Neuron (in vitro differentiated cells): Measurements from ENCODE around the gene LSS.

Experiments used
- H2AFZ ChIP-seq: one replicate; pipeline ENCODE4 v1.6.1; 2013; ENCODE audit warnings: low read depth, mild to moderate bottlenecking, inconsistent platforms, low read length, moderate library complexity
- H3K27me3 ChIP-seq: one replicate; pipeline ENCODE4 v1.6.1; 2013; ENCODE audit warnings: low read length; ENCODE audit not compliant: insufficient read depth
- H3K36me3 ChIP-seq: one replicate; pipeline ENCODE4 v1.6.1; 2013; ENCODE audit warnings: low read length; ENCODE audit not compliant: insufficient read depth
- H3K4me1 ChIP-seq: one replicate; pipeline ENCODE4 v1.6.1; 2013; ENCODE audit warnings: low read length; ENCODE audit not compliant: insufficient read depth
- H3K4me3 ChIP-seq: 2 replicates; pipeline ENCODE4 v1.5.1; 2013; ENCODE audit warnings: mild to moderate bottlenecking, low read length, moderate library complexity
- H3K9me3 ChIP-seq: one replicate; pipeline ENCODE4 v1.6.1; 2013; ENCODE audit warnings: low read length

LSS gene

GRCh38 chr21:46228345-46229051 is at the start of gene LSS:
LSS (minus strand) TSS chr21:46228774; CDS start chr21:46228745, 29 bp downstream.
- peaks cover 24% of the 10 kb centered on the region for H3K36me3 ChIP-seq

GRCh38 chr21:46274797-46275390 is 46.3 kb upstream of the LSS start:
- Histone ChIP-seq H3K4me1 (no peaks in the 10 kb centered on the region), H3K27me3 (no peaks in the 10 kb centered on the region), H3K36me3 (peaks cover 77% of the 10 kb centered on the region), H2AFZ (no peak overlapping the region), H3K4me3 (no peak overlapping the region), H3K9me3 (no peaks in the 10 kb centered on the region)

More at GRCh38 chr21:46228345-46229051, at the start of gene LSS:
- Histone ChIP-seq H3K4me1 (peaks cover 35% of the 10 kb centered on the region), H2AFZ (peak within 1 kb of the TSS; percentile 67), H3K9me3 (no peaks in the 10 kb centered on the region), H3K4me3 (peak within 1 kb of the TSS; percentile 91), H3K27me3 (no peaks in the 10 kb centered on the region)

DNA sequence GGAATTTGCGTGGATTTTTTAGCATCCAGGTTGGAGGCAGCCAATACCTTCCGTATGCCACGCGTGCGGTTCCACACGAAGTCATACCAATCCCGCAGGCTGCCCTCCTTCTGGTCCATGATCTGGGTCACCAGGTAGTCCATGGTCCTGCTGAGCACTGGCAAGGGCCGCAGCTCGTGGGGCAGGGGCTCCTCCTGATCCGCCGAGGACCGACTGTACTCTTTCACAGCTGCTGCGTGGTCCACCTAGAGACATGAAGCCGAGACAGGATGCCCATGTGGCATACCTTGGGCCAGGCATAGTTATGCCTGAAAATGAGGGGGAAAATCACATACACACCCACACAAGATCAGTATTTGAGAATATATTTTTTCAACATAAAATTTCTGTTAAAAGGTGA is 44.8 kb upstream of the LSS start:
- no peak overlapping the region for H3K4me3 ChIP-seq

GRCh38 chr21:46269466-46269865 is 40.9 kb upstream of the LSS start:
- no peak overlapping the region for H2AFZ ChIP-seq
- no peaks in the 10 kb centered on the region for H3K9me3 ChIP-seq
- H3K4me1 ChIP-seq: no peaks in the 10 kb centered on the region
- no peak overlapping the region for H3K4me3 ChIP-seq
- H3K27me3 ChIP-seq: no peaks in the 10 kb centered on the region
- peaks cover 84% of the 10 kb centered on the region for H3K36me3 ChIP-seq

More for the DNA sequence above, 44.8 kb upstream of the LSS start:
- no peaks in the 10 kb centered on the region for H3K27me3 ChIP-seq
- H3K9me3 ChIP-seq: no peaks in the 10 kb centered on the region
- H2AFZ ChIP-seq: no peak overlapping the region
- H3K4me1 ChIP-seq: no peaks in the 10 kb centered on the region
- H3K36me3 ChIP-seq: peaks cover 76% of the 10 kb centered on the region

GRCh38 chr21:46268371-46268770 is 39.8 kb upstream of the LSS start:
- peaks cover 2% of the 10 kb centered on the region for H3K9me3 ChIP-seq
- H2AFZ ChIP-seq: no peak overlapping the region
- H3K36me3 ChIP-seq: peaks cover 86% of the 10 kb centered on the region
- H3K27me3 ChIP-seq: no peaks in the 10 kb centered on the region
- H3K4me1 ChIP-seq: no peaks in the 10 kb centered on the region
- H3K4me3 ChIP-seq: no peak overlapping the region

DNA sequence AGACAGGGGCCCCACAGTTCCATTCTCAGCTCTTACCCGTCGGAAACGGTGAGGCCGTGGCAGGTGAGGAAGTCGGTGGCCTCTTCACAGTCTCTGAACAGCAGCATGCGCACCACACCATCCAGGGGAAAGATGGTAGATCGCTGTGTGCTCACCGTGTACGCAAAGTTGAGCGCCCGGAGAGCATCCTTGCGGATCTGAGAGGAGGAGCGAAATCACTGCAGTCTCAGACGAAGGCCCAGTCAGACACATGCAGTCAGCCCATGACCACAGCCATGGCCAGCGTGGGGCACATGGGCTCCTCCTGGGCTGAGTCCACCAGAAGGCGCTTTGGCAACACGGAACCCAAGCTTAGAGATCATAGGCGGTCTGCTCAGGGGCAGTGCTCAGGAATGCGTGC is 38.4 kb upstream of the LSS start:
- Histone ChIP-seq H3K27me3 (no peaks in the 10 kb centered on the region), H2AFZ (no peak overlapping the region), H3K9me3 (peaks cover 2% of the 10 kb centered on the region), H3K4me1 (no peaks in the 10 kb centered on the region), H3K4me3 (no peak overlapping the region), H3K36me3 (peaks cover 82% of the 10 kb centered on the region)

DNA sequence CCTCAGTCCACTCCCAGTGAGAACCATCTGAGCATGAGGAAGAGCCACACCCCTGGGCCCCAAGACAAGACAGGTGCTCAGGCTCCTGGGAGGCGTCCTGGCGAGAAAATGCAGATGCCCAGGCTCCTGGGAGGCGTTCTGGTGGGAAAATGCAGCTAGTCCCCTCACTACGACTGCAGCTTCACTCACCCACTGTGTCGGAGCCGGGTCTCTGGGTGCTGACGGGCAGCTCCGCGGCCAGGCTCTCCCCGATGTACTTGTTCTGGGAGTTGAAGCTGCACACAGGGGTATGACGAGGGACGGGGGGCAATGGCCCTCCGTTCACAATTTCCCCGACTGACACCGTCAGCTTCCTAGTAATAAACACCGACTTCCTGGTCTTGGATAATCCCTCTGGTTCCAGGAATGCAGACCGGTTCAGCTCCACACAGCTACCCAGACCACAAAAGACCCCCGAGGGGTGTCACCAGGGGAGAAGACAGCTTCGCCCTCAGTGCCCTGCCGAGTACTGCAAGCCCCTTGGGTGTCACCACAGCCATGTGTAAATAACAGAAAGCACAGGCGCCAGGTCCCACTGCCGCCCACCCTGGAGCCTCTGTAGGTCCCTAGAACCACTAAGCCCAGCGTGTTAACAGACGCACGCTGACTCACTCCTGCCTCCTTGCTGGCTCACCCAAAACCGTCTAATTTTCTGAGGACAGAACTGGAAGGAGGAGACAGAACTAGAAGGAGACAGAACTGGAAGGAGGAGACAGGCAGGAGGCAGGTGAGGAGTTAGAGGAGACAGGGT is 37.4 kb upstream of the LSS start:
- H3K36me3 ChIP-seq: peaks cover 86% of the 10 kb centered on the region
- peaks cover 2% of the 10 kb centered on the region for H3K9me3 ChIP-seq
- H3K4me1 ChIP-seq: no peaks in the 10 kb centered on the region
- H2AFZ ChIP-seq: no peak overlapping the region
- H3K27me3 ChIP-seq: no peaks in the 10 kb centered on the region
- no peak overlapping the region for H3K4me3 ChIP-seq

- H3K4me1 ChIP-seq: no peaks in the 10 kb centered on the region
- peaks cover 85% of the 10 kb centered on the region for H3K36me3 ChIP-seq
- no peak overlapping the region for H2AFZ ChIP-seq
- H3K4me3 ChIP-seq: no peak overlapping the region
- H3K27me3 ChIP-seq: no peaks in the 10 kb centered on the region
- peaks cover 2% of the 10 kb centered on the region for H3K9me3 ChIP-seq
Measured at GRCh38 chr21:46264690-46265144, 36.1 kb upstream of the LSS start.

GRCh38 chr21:46264046-46264689 is 35.6 kb upstream of the LSS start:
- Histone ChIP-seq H3K36me3 (peaks cover 82% of the 10 kb centered on the region), H3K4me3 (no peak overlapping the region), H3K27me3 (no peaks in the 10 kb centered on the region), H3K4me1 (no peaks in the 10 kb centered on the region), H3K9me3 (peaks cover 2% of the 10 kb centered on the region), H2AFZ (no peak overlapping the region)

DNA sequence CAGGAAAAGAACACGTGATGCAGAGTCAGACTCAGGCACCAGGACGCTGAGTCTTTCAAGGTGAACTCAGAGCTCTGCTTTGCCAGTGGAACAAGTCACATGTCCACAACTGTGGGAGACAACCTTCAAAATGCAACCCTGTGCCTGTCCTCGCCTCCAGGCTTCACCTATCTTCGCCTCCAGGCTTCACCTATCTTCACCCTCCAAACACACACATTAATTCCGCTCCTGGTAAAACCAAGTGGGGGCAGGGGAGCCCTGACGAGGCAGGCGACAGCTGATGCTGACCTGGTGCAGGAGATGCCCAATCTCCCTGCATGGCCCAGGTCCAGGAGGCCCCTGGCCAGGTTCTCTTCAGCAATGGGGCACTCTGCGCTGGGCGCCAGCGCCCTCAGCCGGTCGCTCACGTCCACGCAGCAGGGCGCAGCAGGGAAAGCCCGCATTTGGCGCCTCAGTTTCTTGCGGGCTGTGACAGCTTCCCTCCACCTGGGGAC is 28.0 kb upstream of the LSS start:
- Histone ChIP-seq H2AFZ (no peak overlapping the region), H3K36me3 (peaks cover 88% of the 10 kb centered on the region), H3K27me3 (no peaks in the 10 kb centered on the region), H3K4me1 (no peaks in the 10 kb centered on the region), H3K9me3 (no peaks in the 10 kb centered on the region), H3K4me3 (no peak overlapping the region)

- H3K36me3 ChIP-seq: peaks cover 87% of the 10 kb centered on the region
- H3K27me3 ChIP-seq: no peaks in the 10 kb centered on the region
- no peaks in the 10 kb centered on the region for H3K9me3 ChIP-seq
- no peaks in the 10 kb centered on the region for H3K4me1 ChIP-seq
- no peak overlapping the region for H3K4me3 ChIP-seq
- H2AFZ ChIP-seq: no peak overlapping the region
Measured at GRCh38 chr21:46255758-46256337, 27.3 kb upstream of the LSS start.

GRCh38 chr21:46255166-46255565 is 26.6 kb upstream of the LSS start:
- Histone ChIP-seq H3K9me3 (no peaks in the 10 kb centered on the region), H3K4me3 (no peak overlapping the region), H3K4me1 (no peaks in the 10 kb centered on the region), H2AFZ (no peak overlapping the region), H3K27me3 (no peaks in the 10 kb centered on the region), H3K36me3 (peaks cover 87% of the 10 kb centered on the region)
